Measurements from ENCODE around the gene MARCHF9.

- TF ChIP-seq CTCF (IDR thresholded peaks at IDR 0.05) (peak in 2 of 7 experiments; percentile 10 to 25), POLR2A (IDR thresholded peaks at IDR 0.05) (peak; percentile 82 to 92 (median 91))
Measured at GRCh38 chr12:57751788-57752667, 2.9 kb upstream of the MARCHF9 start, which contains the start of gene CDK4.
